HL-60/S4 (cell line): ENCODE data around the gene APOL1.
"Not testable (repeated sequence)": the region's sequence is repeated elsewhere in the genome, so short reads cannot be mapped to it uniquely, and the experiment has no call there.

ENCODE experiments used
- in situ Hi-C: fragments of 300-500 bp; cut with MboI; formaldehyde crosslinking; loops from 2 replicates; pipeline ENCODE4 v1.14.3; 2022; ENCODE audit warnings: low sequenced_read_pairs

Gene APOL1

GRCh38 chr22:36263886-36264664 is 11.1 kb downstream of the APOL1 start:
- in situ Hi-C loops, result not testable (repeated sequence)

GRCh38 chr22:36267058-36267457 is 14.1 kb downstream of the APOL1 start:
- in situ Hi-C loops, result no loop called here

DNA sequence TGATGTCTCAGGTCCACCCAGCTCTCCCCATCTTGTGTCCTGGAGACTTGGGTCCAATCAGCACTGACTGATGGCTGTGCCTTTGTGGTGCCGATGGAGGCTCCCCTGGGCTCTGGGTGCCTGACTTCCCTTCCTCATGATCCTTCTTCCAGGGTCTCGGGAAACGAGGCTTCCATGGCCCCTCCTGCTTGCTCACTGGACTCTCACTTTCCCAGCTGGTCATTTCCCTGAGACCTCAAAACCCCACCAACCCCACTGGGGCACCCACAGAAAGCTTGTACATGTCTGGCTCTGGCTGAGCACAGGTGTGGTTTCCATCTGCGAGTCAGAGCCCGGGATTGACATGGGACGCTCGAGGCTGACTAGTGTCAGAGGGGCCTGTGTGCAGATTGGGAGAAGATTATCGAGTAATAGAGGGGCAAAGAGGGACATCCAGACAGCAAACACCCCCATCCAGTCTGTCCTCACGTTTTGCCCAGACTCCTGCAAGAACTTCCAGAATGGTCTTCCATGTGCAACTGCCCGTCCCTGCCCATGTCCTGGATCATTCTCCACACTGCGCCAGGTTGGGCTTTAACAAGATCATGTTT is 15.1 kb downstream of the APOL1 start:
- in situ Hi-C loops, result no loop called here

GRCh38 chr22:36271231-36271630 is 18.3 kb downstream of the APOL1 start:
- in situ Hi-C loops, result not testable (repeated sequence)

DNA sequence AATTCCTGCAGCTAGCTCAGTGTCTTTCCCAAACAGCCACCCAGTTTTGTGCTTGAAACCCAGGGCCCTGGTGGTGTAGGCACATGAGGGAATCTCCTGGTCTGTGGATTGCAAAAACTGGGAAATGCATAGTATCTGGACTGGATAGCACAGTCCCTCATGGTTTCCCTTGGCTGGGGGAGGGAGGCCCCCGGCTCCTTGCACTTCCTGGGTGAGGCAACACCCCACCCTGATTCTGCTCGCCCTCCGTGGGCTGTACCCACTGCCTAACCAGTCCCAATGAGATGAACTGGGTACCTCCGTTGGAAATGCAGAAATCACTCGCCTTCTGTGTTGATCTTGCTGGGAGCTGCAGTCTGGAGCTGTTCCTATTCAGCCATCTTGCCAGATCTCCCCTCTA is 19.0 kb downstream of the APOL1 start:
- in situ Hi-C loops, result not testable (repeated sequence)

GRCh38 chr22:36274531-36274930 is 21.6 kb downstream of the APOL1 start:
- in situ Hi-C loops, result no loop called here

DNA sequence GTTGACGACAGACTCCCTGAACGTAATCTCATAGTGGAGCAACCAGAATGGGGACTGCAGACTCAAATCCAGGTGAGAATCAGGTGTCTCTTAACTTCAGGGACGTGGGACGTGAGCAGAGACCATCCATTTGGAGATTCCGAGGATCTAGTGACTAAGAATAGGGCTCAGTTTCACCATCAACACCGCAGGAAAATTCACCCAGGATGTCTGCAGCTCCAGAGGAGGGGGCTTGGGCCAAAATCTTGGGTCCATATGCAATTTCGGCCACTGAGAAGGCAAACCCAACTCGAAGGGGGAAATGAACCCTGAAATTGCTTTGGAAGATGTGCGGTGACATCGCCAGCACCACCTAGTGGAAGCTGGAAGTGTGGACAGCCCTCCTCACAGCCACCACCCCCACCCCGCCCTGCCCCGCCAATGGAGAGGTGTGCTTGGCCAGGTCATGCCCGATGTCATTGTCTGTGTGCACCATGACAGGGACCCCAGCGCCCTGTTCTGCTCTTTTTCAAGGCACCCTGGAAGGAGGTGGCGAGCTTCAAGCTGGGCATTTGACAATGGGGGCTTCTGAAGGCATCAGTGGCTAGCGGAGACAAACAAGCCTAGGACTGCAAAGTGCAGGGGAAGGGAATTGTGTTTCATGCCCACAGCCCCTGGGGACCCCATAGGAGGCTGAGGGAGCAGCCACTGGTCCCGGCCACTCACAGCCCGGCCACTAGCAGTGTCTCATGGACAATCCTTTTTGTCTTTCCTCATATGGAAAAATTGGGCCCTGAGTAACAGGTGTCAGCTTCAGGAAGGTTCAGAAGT is 24.8 kb downstream of the APOL1 start:
- in situ Hi-C loops, result no loop called here

- in situ Hi-C loops, result no loop called here
Measured at GRCh38 chr22:36279219-36279666, 26.3 kb downstream of the APOL1 start.

GRCh38 chr22:36280379-36280778 is 27.4 kb downstream of the APOL1 start:
- in situ Hi-C loops, result no loop called here

DNA sequence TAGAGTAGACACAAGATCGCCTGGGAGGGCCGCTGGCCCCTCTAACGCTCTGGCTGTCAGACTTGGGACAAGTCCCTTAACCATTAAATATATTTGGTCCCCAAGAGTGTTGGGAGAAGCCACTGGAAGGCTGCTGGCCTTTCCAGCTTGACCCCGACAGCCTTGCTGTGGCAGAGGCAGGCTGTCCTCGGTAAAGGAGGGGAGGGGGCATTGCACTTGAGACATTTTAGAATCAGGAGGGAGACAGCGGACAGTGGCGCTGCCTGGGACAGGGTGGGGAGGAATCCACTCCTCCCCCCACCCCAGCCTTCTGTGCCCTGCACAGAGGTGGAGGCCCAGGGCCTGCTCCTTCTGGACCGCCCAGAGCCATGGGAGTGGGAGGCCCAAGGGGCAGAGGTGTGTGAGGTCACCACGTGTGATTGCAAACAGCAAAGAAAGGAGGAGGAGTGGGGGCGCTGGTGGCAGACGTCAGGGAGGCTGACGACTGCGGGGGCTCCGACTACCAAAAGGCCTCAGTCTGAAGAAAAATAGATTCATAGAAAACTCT is 28.9 kb downstream of the APOL1 start:
- in situ Hi-C loops, result no loop called here

DNA sequence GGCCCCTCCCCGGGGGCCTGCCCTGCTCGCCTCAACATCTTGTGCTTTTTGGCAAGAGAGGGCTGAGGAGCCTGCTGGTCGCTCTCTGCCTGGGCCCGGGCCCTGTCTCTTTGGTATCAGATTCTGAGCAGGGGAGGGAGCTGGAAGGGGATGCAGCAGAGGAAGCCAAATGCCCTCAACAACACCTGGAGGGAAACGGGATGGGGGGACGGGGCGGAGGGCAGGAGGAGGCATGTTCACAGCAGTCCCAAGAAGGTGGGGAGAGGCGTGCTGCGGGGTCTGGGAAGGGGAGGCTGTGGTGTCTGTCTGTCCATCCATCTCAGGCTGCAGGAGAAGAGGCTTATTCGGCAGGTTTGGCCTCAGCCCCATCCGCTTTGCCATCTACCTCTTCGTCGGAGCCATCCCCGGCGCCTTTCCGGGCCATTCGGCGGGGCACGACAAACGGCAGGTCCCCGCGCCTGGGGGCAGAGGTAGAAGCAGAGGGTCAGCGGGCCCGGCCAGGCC is 29.4 kb downstream of the APOL1 start:
- in situ Hi-C loops, result no loop called here

GRCh38 chr22:36284171-36284571 is 31.2 kb downstream of the APOL1 start:
- in situ Hi-C loops, result no loop called here

GRCh38 chr22:36285017-36285416 is 32.1 kb downstream of the APOL1 start:
- in situ Hi-C loops, result no loop called here

DNA sequence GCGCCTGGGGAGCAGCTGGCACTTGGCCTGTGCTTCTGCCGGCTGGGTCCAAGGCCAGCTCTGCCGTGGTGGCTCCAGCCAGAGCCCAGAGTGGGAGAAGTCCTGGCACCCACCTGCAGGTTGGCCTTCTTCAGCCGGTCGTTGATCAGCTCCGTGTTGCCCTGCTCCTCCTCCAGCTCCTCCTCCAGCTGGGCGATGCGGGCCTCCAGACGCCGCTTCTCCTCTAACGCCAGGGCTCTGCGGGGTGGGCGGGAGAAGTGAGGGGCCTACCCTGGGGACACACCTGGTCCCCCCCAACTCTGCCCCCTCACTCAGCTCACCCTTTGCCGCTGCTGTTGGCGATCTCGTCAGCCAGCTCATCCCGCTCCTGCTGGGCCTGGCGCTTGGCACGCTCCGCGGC is 32.6 kb downstream of the APOL1 start:
- in situ Hi-C loops, result no loop called here

DNA sequence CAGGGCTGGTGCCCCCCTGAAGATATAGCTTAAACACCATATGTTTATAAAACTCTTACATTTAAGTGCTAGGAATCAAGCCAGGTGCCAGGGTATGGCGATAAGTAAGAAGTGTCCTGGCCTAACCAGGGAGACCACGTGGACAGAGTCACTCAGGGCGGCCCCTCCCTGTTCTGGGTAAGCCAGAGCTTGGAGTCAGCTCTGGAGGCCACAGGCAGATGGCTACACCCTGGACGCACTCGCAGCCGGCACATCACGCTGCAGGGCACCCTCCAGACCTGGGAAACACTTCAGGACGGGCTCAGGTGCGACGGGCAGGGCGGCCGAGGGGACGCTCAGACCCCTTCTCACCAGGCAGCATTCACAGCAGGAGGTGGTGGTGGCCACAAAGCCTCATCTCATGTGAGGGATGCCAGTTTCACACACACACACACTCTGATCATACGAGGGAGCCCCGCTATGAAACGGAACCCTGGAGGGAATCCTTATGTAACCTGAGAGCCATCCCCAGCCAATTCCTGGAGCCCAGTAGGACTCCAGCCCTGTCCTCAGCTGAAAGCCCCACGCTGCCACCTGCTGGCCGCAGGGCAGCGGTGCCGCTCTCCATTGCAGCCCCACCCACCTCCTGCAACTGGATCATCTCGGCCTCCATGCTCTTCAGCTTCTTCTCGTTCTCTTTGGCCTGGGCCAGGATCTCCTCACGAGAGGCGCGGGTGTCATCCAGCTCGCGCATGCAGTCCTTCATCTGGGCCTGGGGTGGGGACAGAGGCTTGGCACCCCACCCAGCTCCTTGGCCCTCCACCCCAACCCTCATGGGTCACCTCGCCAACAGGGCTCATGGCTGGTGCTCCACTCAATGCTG is 33.4 kb downstream of the APOL1 start:
- in situ Hi-C loops, result no loop called here

DNA sequence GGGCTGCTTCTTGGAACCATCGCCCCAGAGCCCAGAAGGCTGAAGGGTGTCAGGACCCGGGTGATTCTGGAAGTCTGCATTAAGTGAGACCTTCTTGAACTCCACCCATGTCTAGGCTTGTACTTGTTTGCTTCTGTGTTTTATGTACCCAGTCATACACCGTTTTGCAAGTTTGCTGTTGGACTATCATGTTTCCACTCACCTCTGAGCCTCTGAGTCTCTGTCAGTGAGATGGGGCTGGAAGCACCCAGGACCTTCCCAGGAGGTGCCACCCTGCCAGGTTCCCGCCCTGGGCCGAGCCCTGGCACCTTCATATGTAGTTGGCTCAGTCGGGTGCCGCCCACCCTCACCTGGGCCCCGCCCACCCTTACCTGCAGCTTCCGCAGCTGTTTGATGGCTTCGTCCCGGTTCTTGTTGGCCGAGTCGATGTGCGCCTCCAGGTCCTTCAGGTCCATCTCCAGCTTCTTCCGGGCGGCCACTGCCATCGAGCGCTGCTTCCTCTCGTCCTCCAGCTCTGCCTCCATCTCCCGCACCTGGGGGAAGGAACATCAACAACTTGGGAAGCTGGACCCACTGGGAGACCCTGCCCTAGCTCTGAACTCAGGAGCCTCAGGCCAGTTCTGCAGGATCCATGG is 35.1 kb downstream of the APOL1 start:
- in situ Hi-C loops, result no loop called here

DNA sequence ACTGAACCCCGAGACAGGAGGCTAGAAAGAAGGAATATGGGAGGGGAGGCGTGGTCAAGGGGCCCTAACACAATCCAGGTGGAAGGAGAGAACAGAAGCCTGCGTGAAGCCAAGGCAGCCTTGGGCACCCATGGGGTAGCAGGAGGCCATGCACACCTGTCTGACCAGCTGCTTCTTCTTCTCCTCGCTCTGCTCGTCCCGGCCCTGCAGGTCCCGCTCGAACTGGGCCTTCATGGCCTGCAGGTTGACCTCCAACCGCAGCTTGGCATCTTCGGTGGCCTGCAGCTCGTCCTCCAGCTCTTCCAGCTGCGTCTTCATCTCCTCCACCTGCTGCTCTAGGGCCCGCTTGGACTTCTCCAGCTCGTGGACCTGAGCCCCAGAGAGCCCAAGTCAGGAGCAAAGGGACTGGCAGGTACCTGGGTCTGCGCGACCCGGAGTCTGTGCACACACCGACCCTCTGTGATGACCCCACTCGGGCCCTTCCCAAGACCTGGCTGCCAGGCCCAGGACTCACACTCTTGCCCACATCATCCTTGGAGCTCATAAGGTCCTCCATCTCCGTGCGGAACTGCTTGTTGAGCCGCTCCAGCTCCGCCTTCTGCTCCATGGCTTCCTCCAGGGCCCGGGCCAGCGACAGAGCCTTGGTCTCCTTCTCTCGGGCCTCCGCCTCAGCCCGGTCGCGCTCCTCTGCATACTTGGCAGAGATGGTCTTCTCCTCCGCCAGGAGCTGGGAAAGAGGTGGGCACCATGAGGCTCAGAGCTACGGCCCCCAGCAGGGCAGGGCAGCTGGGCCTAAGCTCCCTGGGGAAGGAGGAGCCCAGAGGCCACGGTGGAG is 35.9 kb downstream of the APOL1 start:
- in situ Hi-C loops, result no loop called here

DNA sequence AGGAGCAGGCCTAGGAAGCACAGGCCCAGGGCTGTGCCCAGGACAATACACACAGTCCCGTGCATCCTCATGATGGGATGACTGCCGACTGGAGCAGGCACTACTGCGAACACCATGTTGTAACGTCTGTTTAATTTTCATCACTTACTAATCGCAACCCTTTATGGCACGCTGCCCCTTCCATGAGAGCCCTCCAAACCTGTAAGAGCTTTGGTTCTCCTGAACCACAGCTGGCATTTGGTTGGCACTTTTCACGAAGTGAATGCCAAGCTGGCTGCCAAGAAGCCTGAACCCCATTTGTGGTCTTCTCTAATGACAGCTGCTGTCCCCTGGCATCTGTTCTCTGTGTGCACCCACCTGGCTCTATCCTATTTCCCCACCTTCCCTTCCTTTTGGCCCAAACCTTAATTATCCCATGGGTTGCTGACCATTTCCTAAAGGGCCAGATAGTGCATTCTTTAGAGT is 36.5 kb downstream of the APOL1 start:
- in situ Hi-C loops, result no loop called here

DNA sequence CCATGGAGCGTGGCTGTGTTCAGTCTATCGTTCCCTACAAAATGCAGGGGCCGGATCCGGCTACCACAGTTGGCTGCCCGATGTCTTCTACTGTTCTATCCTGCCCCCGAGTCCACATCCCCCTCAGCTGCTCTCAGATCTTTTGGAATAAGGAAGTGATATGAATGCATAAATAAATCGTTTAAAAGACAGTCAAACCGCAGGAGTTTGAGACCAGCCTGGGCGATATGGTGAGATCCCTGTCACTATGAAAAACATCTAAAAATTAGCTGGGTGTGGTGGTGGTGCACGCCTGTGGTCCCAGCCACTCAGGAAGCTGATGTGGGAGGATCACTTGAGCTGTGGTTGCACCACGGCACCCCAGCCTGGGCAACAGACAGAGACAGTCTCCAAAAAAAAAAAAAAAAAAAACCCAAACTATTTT is 37.0 kb downstream of the APOL1 start:
- in situ Hi-C loops, result not testable (repeated sequence)
